ENCODE data around the gene GARNL3.

DNA sequence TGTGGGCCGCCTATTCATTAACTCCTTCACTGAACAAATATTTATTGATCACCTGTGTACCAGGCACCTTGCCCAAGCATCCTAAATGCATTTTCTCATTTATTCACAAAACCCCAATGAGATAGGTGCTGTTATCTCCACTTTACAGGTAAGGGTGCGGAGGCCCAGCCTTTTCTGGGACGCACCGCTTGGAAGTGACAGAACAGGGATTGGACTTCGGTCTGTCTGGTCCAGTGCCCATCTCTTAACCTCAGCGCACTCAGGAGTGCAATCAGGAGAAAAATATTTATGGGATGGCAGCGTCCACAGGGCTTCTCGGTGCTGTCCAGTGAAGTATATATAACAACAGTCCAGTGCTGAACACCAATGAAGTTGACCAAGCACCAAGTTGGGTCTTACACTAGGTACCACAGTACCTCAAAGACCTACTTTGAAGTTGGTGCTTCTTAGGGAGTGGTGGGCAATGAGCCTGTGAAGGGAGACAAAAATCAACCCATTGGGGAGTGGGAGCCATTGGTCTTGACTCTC is 18.9 kb upstream of the GARNL3 start:
- TF ChIP-seq CTCF (IDR thresholded peaks at IDR 0.05): no peak
- TF ChIP-seq POLR2A (IDR thresholded peaks at IDR 0.05): no peak

Data from heart left ventricle (tissue), 13 donors.